ENCODE data around the gene MAP4K3.
A peak's percentile ranks its signal among the peaks of the same experiment; 100 is the strongest.

MAP4K3 gene

GRCh38 chr2:39234754-39235153 is 202.3 kb downstream of the MAP4K3 start:
- no peak for DNase-seq

- DNase-seq: no peak
Measured at GRCh38 chr2:39232141-39232540, 204.9 kb downstream of the MAP4K3 start.

GRCh38 chr2:39228413-39229209 is 208.5 kb downstream of the MAP4K3 start:
- no peak for DNase-seq

- DNase-seq: peak; percentile 51
Measured at GRCh38 chr2:39227628-39228412, 209.3 kb downstream of the MAP4K3 start.

GRCh38 chr2:39225567-39225966 is 211.5 kb downstream of the MAP4K3 start:
- DNase-seq: no peak

GRCh38 chr2:39223909-39224308 is 213.2 kb downstream of the MAP4K3 start:
- DNase-seq: no peak

GRCh38 chr2:39221459-39221858 is 215.6 kb downstream of the MAP4K3 start:
- no peak for DNase-seq

- no peak for DNase-seq
Measured at GRCh38 chr2:39220136-39220535, 216.9 kb downstream of the MAP4K3 start.

GRCh38 chr2:39218391-39218790 is 218.7 kb downstream of the MAP4K3 start:
- DNase-seq: no peak

- no peak for DNase-seq
Measured at GRCh38 chr2:39217192-39217550, 219.9 kb downstream of the MAP4K3 start.

- peak; percentile 27 for DNase-seq
Measured at GRCh38 chr2:39216346-39217191, 220.5 kb downstream of the MAP4K3 start.

- DNase-seq: no peak
Measured at GRCh38 chr2:39215545-39215944, 221.5 kb downstream of the MAP4K3 start.

GRCh38 chr2:39213015-39213414 is 224.1 kb downstream of the MAP4K3 start:
- no peak for DNase-seq

GRCh38 chr2:39210846-39211245 is 226.2 kb downstream of the MAP4K3 start:
- DNase-seq: no peak

- DNase-seq: no peak
Measured at GRCh38 chr2:39203382-39203781, 233.7 kb downstream of the MAP4K3 start.

GRCh38 chr2:39202639-39203369 is 234.3 kb downstream of the MAP4K3 start:
- no peak for DNase-seq
